GM19463 (cell line): ENCODE data around the gene IPCEF1.
"Not testable (repeated sequence)": the region's sequence is repeated elsewhere in the genome, so short reads cannot be mapped to it uniquely, and the experiment has no call there.

Experiments
- ATAC-seq: cut with Tn5 transposase; IDR thresholded peaks from one replicate; pipeline ENCODE4 v1.9.1; 2021; ENCODE audit warnings: mild to moderate bottlenecking, moderate library complexity; ENCODE audit not compliant: unreplicated experiment

Gene IPCEF1

DNA sequence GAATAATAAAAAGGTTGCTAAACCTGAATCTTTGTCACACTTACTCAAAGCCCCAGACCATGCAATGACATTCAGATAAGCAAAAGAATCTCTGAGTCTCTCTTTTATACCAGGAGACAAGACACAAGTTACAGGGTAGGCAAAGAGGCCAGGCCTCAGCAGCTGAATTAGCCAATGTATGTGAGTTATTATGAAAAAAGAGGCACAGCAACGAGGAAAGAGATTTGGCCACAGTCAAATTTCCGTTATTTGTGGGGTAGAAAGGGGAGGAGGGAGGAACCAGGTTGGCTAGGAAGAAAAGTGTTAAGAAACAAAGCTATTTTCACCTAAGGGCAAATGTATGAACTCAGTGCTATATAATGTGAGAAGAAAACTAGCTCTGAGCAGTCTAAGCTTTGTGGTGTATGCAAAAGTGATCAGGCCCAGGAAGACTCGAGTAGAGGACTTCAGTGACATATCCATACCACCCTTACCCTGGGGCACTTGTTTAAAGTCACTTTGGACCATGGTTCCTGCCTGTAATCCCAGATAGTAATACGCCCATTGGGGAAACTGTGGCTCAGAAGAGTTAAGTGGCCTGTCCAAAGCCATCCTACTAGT, 19.1 kb downstream of the IPCEF1 start:
- peak; percentile 37 for ATAC-seq

DNA sequence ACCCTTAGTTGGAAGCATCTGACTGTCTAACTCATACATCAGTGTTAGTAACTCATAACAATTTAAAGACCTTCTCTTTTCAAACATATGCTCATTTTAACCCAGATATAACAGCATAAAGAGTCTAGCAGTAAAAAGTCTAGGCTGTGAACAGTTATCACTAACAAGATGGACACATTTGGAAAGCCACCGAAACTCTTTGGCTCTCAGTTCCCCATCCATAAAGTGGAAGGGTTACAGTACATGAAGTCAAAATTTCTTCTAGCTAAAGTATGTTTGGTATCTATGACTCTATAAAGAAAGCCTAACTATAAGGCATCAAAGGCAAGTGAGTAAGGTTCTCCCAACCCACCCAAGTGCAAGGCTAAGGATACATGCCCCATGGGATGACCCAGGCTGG, 22.5 kb downstream of the IPCEF1 start:
- peak; percentile 66 for ATAC-seq

DNA sequence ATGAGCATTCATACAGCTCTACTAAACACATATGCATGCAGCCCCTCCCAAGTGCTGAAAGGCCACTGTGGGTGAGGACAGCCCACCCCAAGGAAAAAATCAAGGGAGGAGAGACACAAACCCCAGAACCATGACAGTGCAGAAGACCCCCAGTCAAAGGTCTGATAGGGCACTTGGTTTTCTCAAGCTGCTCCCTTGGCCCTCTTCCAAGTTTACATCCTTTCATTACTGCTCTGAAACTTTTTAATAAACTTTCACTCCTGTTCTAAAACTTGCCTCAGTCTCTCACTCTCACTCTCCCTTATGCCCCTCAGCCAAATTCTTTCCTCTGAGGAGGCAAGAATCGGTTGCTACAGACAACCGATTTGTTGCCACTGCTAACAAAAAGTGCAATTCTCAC, 24.9 kb downstream of the IPCEF1 start:
- ATAC-seq = no peak

DNA sequence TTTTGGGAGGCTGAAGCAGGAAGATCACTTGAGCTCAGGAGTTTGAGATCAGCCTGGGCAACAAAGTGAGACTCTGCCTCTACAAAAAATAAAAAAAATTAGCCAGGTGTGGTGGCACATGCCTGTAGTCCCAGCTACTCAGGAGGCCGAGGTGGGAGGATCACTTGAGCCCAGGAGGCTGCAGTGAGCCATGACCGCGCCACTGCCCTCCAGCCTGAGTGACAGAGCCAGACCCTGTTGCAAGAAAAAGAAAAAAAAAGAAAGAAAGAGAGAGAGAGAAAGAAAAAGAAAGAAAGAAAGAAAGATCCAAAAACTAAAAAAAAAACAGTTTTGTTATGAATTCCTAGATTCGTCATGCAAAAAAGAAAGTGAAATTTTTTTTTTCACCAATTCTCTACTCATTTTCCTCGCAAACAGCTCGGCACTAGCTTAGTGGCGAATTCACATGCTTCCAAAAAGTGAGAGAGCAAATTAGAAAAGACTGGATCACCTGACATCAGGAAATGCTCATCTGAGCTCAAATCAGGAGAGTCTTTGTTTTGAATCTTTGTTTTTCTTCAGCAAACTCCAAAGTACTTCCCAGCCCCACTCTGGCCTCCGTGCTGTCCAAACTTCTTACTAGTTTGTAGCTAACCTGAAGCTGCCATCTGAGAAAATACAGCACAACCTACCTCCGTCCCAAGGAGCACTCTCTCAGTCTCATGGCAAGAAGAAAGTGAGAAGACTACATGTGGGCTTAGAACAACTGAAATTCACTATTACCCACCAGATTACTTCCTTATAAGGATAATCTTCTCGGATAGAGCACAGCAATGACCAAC, 27.0 kb downstream of the IPCEF1 start:
- ATAC-seq = no peak

DNA sequence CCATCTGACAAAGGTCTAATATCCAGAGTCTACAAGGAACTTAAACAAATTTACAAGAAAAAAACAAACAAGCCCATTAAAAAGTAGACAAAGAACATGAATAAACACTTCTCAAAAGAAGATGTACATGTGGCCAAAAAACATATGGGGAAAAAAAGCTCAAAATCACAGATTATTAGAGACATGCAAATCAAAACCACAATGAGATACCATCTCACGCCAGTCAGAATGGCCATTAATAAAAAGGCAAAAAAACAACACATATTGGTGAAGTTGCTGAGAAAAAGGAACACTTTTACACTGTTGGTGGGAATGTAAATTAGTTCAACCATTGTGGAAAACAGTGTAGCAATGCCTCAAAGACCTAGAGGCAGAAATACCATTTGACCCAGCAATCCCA, 29.3 kb downstream of the IPCEF1 start:
- not testable (repeated sequence) for ATAC-seq

DNA sequence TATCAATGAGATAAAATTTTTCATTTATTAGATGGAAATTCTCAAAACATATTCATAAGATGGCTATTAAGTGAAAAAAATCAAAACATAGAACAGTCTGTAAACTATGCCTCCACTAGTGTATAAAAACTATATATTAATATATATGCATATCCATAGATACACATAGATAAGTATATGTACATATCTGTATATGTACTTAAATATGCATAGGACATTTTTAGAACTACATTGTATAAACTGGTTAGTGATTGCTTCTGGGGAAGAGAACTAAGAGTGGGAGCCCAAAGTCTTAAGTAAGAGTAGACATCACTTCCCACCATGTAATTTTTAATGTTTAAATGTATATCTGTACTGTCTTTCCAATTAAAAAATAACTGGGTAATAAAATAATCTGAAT, 31.5 kb downstream of the IPCEF1 start:
- ATAC-seq = no peak

DNA sequence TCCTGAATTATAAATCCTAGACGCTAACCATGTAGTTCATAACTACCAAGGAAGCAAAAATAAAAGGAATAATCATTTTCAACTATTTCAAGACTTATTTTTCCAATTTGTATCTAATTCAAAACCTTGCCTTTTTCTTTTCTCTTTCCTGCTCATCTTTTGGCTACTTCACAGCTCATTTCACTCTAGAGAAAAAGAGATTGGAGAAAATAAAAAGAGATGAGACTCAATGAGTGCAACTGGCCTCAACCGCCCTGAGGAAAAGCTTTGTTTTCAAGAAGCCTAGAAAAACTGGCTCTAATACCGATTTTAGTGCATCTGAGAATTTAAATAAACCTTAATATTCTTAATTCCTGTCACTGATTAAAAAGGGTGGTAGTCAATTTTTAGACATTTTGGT, 36.4 kb downstream of the IPCEF1 start:
- no peak for ATAC-seq

DNA sequence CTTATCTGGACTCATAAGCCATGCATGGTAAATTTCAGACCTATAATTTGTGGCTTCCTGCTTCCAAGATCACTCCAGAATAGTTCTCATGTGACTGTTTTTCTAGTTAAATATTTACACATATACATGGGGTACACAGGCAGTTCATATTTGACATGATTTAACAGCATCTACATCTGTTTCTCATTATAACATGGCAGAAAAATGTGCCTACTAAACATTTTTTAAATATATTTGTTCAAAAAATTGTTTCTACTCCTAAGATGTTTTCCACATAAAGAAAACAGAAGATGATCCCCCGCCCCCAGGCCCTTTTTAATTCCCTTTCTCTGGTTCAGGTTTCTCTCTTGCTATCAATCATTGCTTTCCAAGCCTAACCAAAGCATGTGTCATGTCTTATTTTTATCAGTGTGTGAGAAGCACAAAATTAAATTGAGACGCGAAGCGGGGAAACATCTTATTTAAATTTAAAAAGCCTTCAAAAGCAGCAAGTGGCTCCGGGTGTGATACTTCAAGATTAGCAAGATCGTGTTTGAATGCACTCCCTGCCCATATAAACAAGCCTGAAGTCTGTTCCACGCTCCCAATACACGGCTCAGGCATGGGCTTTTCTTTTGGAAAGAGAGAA, 37.3 kb downstream of the IPCEF1 start:
- peak; percentile 72 for ATAC-seq

DNA sequence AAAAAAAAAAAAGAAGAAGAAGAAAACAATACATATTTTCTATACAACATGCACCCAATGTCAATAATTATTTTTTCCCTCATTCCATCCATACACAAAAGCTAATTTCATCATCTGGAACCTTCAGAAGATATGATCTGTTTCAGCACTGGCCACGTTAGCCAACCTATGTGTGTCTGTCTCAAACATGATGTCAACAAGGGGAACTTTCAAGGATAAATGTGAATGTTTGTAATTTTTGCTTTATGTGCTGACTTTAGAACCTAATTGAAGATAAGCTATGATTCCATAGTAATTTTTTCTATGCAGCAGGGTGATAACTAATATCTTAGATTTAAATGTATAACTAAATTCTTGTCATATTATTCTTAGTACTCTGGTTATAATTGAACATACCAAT, 37.9 kb downstream of the IPCEF1 start:
- peak; percentile 31 for ATAC-seq

DNA sequence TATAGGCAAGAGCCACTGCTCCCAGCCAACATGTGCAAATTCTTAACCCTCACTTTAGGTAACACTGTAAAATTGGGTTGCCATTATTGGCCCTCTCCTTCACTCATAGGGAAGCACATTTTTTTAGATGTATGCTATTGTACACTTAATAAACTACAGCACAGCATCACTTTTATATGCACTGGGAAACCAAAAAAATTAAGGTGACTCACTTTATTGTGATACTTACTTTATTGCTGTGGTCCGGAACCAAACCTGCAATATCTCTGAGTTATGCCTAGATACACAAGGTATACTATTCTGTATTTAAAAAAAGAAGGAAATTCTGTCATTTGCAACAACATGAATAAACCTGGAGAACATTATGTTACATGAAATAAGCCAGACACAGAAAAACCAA, 40.5 kb downstream of the IPCEF1 start:
- no peak for ATAC-seq

DNA sequence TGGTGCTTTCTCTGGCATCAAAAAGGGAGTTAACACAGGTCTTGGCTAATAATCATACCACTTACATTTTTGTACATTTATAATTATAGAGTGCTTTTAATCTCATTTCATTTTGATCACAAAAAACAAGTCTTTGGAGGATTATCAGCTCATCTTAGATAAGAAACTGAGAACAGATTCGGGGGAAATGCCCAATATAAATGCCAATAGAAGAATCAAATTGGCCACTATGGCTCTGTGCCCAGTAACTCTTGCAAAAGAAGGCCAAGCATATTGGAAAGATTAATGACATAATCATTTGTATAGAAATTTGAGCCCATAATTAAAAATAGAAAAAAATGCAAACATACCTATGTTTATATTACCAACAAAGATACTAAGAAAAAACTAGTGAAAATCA, 42.5 kb downstream of the IPCEF1 start:
- ATAC-seq = no peak

DNA sequence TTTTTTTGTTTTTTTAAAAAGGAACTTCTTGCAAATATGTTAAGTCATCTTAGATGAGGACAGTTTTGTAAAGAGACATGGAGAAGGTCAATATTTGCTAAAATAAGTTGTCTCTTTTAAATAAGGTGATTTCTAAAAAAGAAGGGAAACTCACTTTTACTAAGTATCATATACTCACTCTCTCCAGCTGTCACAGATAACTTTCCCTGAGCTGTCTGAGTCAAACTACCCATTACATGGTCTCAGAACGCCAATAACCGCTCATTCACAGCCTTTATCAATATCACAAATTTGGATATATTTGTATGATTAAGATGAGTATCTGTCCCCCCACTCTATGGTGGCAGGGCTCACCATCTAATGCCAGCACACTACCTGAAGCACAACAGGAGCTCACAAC, 47.6 kb downstream of the IPCEF1 start:
- ATAC-seq = no peak

DNA sequence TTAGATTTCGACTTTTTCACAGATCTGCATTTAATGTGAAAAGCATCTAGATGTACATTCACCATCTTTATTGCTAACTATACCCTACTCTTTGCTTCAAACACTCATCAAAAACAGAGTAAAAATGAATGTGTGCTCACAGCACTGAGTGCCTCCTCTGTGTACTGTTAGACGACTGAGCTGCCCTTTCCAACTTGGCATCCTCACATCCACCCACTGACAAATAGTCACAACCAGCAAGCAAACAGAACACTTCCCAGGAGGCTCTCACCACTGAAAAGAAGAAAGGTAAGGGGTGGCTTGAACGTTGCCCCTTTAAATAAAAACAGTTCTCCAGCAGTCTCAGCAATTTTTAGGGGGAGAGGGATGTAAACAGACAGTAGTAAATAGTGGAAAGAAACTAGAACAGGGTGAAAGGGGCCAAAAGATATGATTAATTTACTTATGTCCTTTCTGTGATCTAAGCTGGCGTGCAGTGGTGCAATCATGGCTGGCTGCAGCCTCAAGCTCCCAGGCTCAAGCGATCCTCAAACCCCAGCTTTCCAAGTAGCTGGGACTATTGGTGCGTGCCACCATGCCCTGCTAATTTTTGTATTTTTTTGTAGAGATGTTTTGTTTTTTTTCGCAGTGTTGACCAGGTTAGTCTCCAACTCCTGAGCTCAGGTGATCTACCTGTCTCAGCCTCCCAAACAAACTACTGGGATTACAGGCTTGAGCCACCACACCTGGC, 48.7 kb downstream of the IPCEF1 start:
- ATAC-seq = no peak

DNA sequence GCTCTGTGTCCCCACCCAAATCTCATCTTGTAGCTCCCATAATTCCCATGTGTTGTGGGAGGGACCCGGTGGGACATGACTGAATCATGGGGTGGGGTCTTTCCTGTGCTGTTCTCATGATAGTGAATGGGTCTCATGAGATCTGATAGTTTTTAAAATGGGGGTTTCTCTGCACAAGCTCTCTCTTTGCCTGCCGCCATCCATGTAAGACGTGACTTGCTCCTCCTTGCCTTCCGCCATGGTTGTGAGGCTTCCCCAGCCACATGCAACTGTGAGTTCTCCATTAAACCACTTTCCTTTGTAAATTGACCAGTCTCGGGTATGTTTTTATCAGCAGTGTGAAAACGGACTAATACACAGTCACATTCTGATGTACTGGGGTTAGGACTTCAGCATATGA, 49.5 kb downstream of the IPCEF1 start:
- not testable (repeated sequence) for ATAC-seq

DNA sequence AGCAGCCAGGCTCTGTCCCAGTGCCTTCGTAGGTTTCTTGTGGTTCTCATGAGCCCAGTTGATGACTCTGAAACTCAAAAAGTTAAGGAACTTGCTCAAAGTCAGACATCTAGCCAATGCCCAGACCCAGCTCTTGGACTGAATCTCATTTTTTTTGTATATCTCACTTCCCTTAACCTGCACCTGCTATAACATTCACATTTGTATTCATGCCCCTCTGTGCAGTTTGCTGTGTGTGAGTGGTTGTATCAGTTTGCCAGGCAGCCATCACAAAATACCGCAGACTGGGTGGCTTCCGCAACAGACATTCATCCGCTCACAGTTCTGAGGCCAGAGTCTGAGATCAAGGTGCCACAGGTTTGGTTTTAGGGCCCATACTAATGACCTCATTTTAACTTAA, 49.9 kb downstream of the IPCEF1 start:
- peak; percentile 62 for ATAC-seq

DNA sequence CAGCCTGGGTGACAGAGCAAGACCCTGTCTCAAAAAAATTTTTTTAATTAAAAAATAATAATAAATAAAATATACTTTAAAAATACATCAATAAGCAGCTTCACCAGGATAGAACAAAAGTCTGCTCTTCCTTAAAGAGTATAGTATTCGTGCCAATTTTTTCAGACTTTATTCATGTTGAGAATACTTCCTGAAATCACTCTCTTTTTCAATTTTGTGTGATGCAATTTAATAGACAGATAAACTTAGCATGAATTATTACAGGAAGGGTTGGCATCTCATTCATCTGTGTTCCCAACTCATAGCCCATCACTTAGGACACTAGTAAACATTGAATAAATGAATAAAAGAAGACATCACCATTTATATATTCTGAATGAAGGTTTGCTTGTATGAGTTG, 52.4 kb downstream of the IPCEF1 start:
- no peak for ATAC-seq

DNA sequence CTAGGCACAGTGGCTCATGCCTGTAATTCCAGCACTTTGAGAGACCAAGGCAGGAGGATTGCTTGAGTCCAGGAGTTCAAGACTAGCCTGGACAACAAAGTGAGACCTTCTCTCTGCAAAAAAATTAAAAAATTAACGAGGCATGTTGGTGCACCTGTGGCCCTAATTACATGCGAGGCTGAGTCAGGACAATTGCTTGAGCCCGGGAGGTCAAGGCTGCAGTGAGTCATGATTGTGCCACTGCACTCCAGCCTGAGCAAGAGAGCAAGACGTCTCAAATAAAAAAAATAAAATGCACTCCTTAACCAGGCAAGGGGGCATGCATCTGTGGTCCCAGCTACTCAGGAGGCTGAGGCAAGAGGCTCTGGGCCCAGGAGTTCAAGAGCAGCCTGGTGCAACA, 53.0 kb downstream of the IPCEF1 start:
- ATAC-seq = not testable (repeated sequence)

DNA sequence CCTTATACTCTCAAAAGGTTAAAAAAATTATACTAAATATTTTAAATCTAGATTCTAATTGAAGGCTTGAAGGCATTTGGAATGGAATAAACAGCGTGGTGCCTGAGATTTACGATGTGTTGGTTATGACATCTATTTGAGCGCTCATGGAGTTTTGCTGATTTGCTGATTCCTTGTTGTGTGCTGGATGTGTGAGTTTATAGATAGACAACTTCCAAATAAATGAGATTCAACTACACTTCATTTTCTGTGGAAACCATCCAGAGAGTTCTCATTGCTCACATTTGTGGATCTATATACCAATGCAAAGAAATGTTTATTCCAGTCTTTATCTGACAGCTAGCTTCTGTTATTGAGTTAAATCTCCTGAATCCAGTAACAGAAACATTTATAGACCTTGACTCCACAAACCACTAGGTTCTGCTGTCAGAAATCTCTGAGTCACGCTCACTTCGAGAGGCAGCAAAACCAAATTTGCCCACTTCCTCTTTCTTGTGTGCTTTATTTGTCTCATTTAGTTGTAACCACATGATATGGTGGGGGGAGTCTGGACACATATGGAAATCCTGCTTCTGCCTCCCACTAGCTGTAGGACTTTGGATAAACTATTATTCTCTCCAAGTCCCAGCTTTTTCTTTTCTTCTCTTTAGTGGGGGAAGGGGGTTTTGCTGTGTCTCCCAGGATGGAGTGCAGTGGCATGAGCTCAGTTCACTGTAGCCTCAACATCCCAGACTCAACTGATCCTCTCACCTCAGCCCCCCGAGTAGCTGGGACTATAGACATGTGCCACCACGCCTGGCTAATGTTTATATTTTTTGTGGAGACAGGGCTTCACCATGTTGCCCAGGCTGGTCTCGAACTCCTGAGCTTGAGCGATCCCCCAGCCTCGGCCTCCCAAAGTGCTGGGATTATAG, 54.5 kb downstream of the IPCEF1 start:
- ATAC-seq = peak; percentile 62

DNA sequence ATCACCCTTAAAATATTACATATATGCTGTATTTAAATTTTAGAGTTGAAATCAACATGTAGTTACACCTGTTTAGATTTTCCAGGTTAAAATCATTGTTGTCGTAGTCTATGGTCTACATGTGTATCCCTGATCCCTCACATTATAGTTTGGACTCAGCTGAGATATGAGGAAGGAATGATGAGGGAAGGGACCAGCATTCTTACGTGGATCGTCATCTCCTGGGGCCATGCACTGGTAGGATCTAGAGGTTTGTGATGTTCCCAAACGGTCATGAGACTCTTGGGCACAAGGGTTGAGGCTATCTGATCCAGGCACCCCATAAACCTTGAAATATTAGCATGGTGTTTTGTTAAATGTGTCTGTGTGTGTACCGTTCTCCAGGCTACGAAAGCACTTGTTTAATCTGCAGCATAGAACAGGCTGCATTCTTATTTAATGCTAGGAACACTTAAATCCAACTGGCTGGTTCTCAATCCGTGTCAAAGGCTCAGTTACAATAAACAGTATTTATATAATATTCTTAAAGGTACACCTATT, 55.4 kb downstream of the IPCEF1 start:
- ATAC-seq = no peak

DNA sequence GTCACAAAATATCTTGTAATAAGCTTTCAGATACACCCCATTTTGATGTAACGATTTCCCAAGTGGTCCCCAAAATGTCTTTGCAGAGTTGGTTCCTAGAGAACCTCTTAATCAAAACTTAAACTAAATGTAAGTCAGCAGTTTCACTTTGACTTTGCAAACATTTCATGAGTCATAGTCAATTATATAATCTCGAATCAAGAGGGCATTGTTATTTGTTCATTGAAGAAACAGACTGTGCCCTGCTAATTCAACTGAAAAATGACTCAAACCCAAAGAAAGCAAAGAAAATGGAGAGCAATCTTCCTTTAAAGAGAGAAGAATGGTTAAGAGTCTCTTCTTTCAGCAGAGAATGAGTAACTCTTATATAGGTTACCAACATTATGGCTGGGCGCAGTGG, 58.3 kb downstream of the IPCEF1 start:
- ATAC-seq = peak; percentile 41
